Adrenal gland (tissue), 12 donors: ENCODE data around the gene SLITRK1. TPM values are rescaled to one million over a fixed set of nuclear protein-coding genes. Genes with fewer than 3 reads are reported as not detected.

ENCODE experiments used
- DNase-seq, 7 donors: peaks; one replicate each; pipeline ENCODE4 v3.0.0-alpha.2; 2019 to 2020
- H3K27ac ChIP-seq, 5 donors: fragments of 200-600 bp; sonication (generic) in 4 of 5; 1 replicate in 3 of 5; 2 replicates in 2 of 5; pipeline versions ENCODE4 v1.5.1 to v1.8.0; 2016 to 2020; ENCODE audit warnings: mild to moderate bottlenecking in 1 of 5
- H3K27me3 ChIP-seq: fragments of 200-600 bp; 2 replicates; pipeline ENCODE4 v1.8.0; 2021
- H3K36me3 ChIP-seq, 2 donors: fragments of 200-600 bp; replicated peaks in 1 of 2; 1 replicate in 1 of 2; 2 replicates in 1 of 2; pipeline versions ENCODE4 v1.5.1 to v1.8.0; 2018 to 2022
- H3K4me1 ChIP-seq, 2 donors: fragments of 200-600 bp; replicated peaks in 1 of 2; 1 replicate in 1 of 2; 2 replicates in 1 of 2; pipeline versions ENCODE4 v1.5.1 to v1.8.0; 2018 to 2021
- H3K4me3 ChIP-seq, 4 donors: fragments of 200-600 bp; sonication (generic) in 3 of 4; one replicate each; pipeline ENCODE4 v1.5.1; 2016 to 2018
- H3K9me3 ChIP-seq, 3 donors: fragments of 200-600 bp; sonication (generic) in 1 of 3; replicated peaks in 1 of 3; 1 replicate in 2 of 3; 2 replicates in 1 of 3; pipeline versions ENCODE4 v1.5.1 to v1.8.0; 2016 to 2021
- POLR2A ChIP-seq, 2 donors: fragments of 450-650 bp; IDR thresholded peaks; one replicate each; pipeline ENCODE4 v1.6.1; 2017; ENCODE audit warnings: antibody characterized with exemption in 2 of 2, mild to moderate bottlenecking in 2 of 2, moderate library complexity in 1 of 2
- WGBS, 4 donors: extraction: QIAGEN DNeasy Blood & Tissue Kit in 2 of 4; methylation state at CpG; one replicate each; pipeline versions ENCODE4 v1.1.5 to v1.1.7; 2013 to 2017; 5-methylcytosine and 5-hydroxymethylcytosine counted together
- intact Hi-C, 2 donors: fragments of 100-400 bp; cut with DNase I; formaldehyde crosslinking; loops; one replicate each; pipeline versions ENCODE4 v1.14.1 to v1.15.0; 2022 to 2023
- polyA plus RNA-seq, 3 donors: library from polyadenylated mRNA; stranded (reverse); fragments of 200-250 nt in 2 of 3; fragments of 350-450 nt in 1 of 3; fragmentation: Illumina TruSeq in 1 of 3; extraction: RNeasy Lipid Tissue Mini Kit (QIAGEN cat#74804) in 1 of 3; gene quantifications; one replicate each; pipeline ENCODE4 v1.2.3, GENCODE V29; 2013 to 2014
- total RNA-seq, 9 donors: library from RNA; depleted of rRNA in 4 of 9; stranded (reverse); fragments of >200 nt in 4 of 9; fragments of 120-200 nt in 1 of 9; fragmentation: NEBNext Ultra II Directional in 1 of 9; extraction: Animal tissue kit (Norgen Biotek cat#: 25700) in 1 of 9; gene quantifications; one replicate each; pipeline versions ENCODE4 v1.1.0 to v1.2.4, GENCODE V29; 2013 to 2023
- TF ChIP-seq, protein P1 (sequence below), 6 experiments: fragments of 450-650 bp in 4 of 6; fragments of 200-600 bp in 2 of 6; sonication (generic) in 1 of 6; IDR thresholded peaks; 1 replicate in 5 of 6; 2 replicates in 1 of 6; pipeline versions ENCODE4 v1.5.1 to v1.8.0; 2016 to 2021; ENCODE audit warnings: antibody characterized with exemption in 6 of 6, mild to moderate bottlenecking in 2 of 6, moderate library complexity in 1 of 6
- donor health status: healthy with polysubstance abuse.
- donor health status: Bipolar disorder and iron deficiency.
- donor health status: DM: yes; HTN: yes; CAD: no.
- donor health status: DM: no; HTN: no; CAD: no.
- donor health status: DM: no; HTN: no; CAD: no.
- donor health status: DM: yes; HTN: yes; CAD: no.

SLITRK1 gene
- total and polyA plus RNA-seq, 12 donors: 0.03 to 1.1 (median 0.09) TPM; not detected in 7

DNA sequence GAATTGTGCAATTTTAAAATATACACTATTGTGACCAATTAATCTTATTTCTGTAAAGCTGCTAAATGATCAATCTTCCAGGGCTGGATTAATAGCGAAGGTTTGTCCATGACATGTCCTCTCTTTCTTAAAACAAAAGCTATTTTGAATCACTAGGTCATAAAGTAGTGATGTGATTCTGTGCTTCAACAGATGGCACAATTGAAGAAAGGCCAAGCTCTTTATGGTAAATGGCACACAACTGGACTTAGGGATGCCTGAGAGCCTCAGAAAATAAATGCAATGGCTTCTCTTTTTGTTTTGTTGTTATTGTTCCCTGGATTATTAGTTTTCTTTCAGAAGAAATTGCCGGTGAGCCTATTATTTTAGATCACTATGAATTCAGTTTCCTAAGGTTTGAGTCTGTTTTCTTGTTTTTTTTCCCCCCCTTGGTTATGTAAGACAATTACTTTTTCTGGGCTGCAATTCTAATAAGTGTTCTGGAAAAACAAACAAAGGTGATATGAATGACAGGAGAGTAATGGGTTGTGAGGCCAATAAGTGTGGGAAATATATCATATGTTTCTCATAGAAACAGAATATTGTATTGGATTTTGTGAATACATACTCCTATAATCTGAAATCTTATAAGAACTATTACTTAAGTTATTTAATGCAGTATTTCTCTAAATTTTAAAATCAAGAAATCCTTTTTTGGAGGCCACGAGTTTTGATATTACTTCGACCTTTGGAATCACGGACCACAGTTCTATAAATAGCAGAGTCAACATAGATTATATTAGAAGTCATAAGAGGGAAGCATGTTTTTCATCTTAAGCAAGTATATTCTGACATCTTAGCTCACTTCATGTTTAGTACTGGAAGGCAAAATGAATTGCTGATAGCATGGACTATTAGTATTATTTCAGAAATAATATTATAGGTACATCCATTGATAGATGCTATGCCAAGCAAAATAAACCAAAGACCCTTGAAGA is 16.8 kb downstream of the SLITRK1 start:
- Histone ChIP-seq H3K27me3 (no peaks in the 10 kb centered on the region), H3K4me1 (no peaks in the 10 kb centered on the region), H3K36me3 (no peaks in the 10 kb centered on the region), H3K9me3 (no peaks in the 10 kb centered on the region), H3K27ac (no peak overlapping the region), H3K4me3 (no peak overlapping the region)
- no peak for DNase-seq
- intact Hi-C loops: no loop called here
- 60 to 76% (median 63%) methylated on average over 5 of the region's 5 CpGs for WGBS, 4 donors
- no peak for TF ChIP-seq POLR2A (IDR thresholded peaks at IDR 0.05)
- TF ChIP-seq, protein P1, sequence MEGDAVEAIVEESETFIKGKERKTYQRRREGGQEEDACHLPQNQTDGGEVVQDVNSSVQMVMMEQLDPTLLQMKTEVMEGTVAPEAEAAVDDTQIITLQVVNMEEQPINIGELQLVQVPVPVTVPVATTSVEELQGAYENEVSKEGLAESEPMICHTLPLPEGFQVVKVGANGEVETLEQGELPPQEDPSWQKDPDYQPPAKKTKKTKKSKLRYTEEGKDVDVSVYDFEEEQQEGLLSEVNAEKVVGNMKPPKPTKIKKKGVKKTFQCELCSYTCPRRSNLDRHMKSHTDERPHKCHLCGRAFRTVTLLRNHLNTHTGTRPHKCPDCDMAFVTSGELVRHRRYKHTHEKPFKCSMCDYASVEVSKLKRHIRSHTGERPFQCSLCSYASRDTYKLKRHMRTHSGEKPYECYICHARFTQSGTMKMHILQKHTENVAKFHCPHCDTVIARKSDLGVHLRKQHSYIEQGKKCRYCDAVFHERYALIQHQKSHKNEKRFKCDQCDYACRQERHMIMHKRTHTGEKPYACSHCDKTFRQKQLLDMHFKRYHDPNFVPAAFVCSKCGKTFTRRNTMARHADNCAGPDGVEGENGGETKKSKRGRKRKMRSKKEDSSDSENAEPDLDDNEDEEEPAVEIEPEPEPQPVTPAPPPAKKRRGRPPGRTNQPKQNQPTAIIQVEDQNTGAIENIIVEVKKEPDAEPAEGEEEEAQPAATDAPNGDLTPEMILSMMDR (IDR thresholded peaks at IDR 0.05): no peak

DNA sequence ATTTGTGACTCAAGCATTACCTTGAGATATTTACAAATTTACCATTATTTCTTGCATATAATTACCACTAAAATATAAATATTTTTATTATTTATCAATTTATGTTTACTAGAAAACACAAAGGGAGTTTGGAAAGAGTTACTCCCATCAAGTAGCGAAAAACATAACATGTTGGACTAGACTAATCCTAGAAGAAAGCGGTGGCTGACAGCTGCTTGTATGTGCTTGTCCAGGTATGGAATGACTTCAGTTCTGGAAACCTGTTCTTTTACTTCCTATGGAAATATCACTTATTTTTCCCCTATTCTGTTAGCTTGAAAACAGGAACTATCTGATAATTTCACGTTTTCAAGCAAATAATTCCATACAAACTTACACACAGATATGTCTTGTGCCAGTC is 28.5 kb downstream of the SLITRK1 start:
- Histone ChIP-seq H3K4me3 (no peak overlapping the region), H3K4me1 (no peaks in the 10 kb centered on the region), H3K36me3 (no peaks in the 10 kb centered on the region), H3K9me3 (no peaks in the 10 kb centered on the region), H3K27me3 (no peaks in the 10 kb centered on the region), H3K27ac (no peak overlapping the region)
- intact Hi-C loops: no loop called here
- WGBS, 4 donors: 75 to 84% (median 77%) methylated on average over 3 of the region's 3 CpGs
- no peak for TF ChIP-seq POLR2A (IDR thresholded peaks at IDR 0.05)
- TF ChIP-seq, protein P1 (IDR thresholded peaks at IDR 0.05): no peak
- no peak for DNase-seq

DNA sequence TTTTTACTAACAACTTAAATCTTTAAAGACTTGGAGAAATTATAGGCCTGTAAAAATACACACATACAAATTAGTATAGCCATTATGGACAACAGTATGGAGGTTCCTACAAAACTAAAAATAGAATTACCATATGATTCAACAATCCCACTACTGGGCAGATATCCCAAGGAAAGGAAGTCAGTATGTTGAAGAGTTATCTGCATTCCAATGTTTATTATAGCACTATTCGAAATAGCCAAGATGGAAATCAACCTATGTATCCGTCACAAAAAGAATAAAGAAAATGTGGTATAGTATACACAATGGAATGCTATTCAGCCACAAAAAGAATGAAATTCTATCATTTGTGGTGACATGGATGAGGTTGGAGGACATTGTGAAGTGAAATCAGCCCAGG is 37.2 kb downstream of the SLITRK1 start:
- DNase-seq: no peak
- 80 to 85% (median 82%) methylated on average over 2 of the region's 2 CpGs for WGBS, 4 donors
- TF ChIP-seq, protein P1 (IDR thresholded peaks at IDR 0.05): no peak
- no peak for TF ChIP-seq POLR2A (IDR thresholded peaks at IDR 0.05)
- Histone ChIP-seq H3K4me3 (no peak overlapping the region), H3K4me1 (no peaks in the 10 kb centered on the region), H3K9me3 (no peaks in the 10 kb centered on the region), H3K27me3 (no peaks in the 10 kb centered on the region), H3K27ac (no peak overlapping the region), H3K36me3 (no peaks in the 10 kb centered on the region)
- intact Hi-C loops: no loop called here

DNA sequence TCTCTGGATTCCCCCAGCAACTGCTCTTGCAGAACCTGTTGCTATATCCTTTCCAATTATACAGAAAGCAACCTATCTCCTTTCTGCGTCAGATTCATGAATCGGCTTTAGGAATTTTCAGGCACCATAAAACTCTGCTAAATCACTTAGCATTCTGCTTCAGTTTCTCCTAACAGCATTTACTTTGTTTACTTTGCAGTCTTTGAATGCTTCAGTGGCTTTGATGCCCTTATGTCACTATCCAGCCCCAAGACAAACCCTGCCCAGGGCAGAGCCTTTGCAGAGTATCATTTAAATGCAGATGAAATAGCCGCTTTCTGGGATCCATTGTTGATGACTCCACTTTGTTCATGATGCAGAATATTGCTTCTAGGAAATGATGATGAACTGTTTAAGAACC is 43.1 kb downstream of the SLITRK1 start:
- no peak overlapping the region for H3K27ac ChIP-seq
- H3K36me3 ChIP-seq: no peaks in the 10 kb centered on the region
- DNase-seq: no peak
- H3K27me3 ChIP-seq: no peaks in the 10 kb centered on the region
- TF ChIP-seq, protein P1 (IDR thresholded peaks at IDR 0.05): no peak
- no peak for TF ChIP-seq POLR2A (IDR thresholded peaks at IDR 0.05)
- intact Hi-C loops: no loop called here
- no peaks in the 10 kb centered on the region for H3K4me1 ChIP-seq
- no peaks in the 10 kb centered on the region for H3K9me3 ChIP-seq
- 67 to 76% (median 70%) methylated on average over 3 of the region's 3 CpGs for WGBS, 4 donors
- no peak overlapping the region for H3K4me3 ChIP-seq
